IPS-18c (cell line): ENCODE results near the gene PMEPA1.

ENCODE experiments used
- H3K4me3 ChIP-seq: 2 replicates; pipeline ENCODE4 v1.7.0; 2013; ENCODE audit warnings: low read depth, mild to moderate bottlenecking, low read length, moderate library complexity; ENCODE audit not compliant: insufficient read depth
- H3K9me3 ChIP-seq: one replicate; pipeline ENCODE4 v1.6.1; 2013; ENCODE audit warnings: mild to moderate bottlenecking, low read length, moderate library complexity; ENCODE audit not compliant: control insufficient read depth, insufficient read depth

The PMEPA1 gene

DNA sequence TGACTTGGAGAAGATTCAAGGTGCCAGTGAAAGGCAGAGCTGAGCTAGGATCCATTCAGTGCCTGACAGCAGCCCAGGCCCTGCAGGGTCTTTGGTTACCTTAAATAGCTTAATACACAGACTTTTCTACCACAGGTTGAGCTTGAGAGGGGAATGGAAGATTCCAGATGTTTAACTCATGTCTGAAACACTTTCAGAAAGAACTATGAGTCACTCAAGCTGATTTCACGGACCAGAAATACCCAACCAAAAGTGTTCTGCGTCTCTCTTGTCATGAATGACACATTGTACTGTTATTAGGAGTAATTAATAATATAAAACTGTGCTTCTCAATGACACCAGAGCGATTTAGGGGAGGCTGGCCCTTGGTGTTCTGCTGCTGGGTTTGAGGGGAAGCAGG, 6.4 kb upstream of the PMEPA1 start:
- Histone ChIP-seq H3K4me3 (no peak overlapping the region), H3K9me3 (no peaks in the 10 kb centered on the region)

DNA sequence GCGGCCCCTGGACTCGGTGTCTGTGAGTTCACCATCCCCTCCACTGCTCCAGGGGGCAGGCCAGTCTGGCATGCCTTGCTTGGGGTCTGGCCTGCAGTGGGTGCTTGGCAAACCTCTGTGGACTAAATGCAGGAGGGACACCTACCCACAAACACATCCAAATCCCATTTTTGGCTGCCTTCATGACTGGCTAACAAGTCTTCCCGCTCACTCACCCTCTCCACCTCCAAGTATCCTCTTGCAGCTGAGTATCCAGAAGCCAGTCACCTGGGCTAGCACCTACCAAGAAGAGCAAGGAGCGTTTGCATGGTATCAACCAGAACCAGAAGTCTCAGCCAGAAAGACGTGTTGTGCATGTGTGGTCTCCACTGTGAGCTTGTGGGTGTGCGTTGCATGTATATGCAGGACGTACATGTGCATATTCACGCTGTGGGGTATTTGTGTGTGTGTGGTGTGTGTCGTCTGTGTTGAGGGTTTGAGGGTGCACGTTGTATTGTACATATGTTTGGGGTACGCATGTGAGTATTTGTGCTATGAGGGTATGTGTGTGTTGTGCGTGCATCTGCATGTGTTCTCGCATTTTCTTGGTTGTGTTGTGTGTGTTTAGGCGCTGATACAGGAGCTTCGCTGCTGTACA, 5.6 kb upstream of the PMEPA1 start:
- Histone ChIP-seq H3K9me3 (no peaks in the 10 kb centered on the region), H3K4me3 (no peak overlapping the region)

DNA sequence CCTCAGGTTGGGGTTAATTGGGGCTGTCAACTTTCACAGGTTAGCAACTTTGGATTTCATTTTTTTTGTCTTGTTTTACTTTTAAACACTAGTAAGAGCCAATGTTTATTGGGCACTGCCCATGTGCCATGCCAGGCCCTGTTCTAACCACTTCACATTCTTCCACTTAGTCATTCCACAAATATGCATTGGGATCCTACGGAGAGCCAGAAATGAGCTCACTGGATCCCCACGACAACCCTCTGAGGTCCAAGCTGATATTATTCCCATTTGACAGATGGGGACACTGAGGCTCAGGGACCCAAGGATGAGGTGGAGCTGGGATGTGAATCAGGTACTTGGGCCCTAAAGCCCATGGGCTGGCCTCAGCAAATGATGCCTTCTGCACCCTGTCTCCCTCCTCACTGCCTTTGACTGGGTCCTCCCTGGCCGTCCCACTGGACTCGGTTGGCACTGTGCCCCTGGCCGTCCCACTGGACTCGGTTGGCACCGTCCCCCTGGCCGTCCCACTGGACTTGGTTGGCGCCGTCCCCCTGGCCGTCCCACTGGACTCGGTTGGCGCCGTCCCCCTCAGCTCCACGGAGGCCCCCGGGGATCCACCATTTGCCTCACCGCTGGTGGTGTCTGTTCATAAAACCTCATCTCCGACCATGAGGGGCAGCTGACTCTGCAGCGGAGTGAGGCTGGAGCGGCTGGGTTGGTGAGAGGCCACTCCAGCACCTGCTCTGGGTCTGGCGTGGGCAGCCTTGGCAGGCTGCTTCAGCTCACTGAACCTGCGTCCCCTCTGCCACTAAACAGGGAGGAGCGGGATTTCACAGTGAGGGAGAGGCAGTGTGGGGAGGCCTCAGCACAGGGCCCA, 4.8 kb upstream of the PMEPA1 start:
- H3K9me3 ChIP-seq: no peaks in the 10 kb centered on the region
- H3K4me3 ChIP-seq: no peak overlapping the region

DNA sequence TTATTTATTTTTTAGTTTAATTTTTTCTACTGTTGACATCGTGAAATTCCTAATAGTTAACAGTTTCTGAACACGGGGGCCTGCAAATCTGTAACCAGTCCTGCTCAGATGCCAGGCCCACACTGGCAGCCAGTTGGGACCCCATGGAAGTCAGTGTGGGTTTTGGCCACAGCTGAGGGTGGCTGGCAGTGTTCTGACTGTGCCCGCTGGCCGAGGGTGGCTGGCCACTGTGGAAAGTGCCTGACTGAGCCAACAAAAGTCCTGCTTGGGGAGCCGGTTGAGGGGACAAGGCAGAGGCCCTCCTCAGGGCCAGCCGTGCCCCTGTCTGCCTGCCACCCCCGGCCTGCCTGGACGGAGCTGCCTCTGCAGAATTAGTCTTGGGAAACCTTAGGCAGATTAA, 4.1 kb upstream of the PMEPA1 start:
- no peak overlapping the region for H3K4me3 ChIP-seq
- H3K9me3 ChIP-seq: no peaks in the 10 kb centered on the region

DNA sequence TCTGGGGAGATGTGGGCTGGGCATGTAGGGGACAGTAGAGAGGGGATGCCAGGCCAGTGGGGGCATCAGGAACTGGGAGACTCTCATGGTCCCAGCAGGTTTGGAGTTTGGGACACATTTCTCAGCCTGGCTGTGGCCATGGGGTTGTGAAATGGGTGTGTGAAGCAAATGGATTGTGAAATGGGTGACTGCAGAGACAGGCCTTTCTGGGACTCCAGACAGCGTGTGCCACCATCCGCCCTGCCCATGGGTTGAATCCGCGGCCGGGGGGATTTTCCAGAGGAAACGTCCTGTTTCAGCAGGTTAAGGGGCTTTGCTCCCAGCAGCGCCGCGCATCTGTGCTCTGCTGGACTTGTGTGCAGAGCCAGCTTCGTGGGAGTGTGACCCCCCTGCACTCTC, 3.7 kb upstream of the PMEPA1 start:
- H3K4me3 ChIP-seq: no peak overlapping the region
- no peaks in the 10 kb centered on the region for H3K9me3 ChIP-seq

DNA sequence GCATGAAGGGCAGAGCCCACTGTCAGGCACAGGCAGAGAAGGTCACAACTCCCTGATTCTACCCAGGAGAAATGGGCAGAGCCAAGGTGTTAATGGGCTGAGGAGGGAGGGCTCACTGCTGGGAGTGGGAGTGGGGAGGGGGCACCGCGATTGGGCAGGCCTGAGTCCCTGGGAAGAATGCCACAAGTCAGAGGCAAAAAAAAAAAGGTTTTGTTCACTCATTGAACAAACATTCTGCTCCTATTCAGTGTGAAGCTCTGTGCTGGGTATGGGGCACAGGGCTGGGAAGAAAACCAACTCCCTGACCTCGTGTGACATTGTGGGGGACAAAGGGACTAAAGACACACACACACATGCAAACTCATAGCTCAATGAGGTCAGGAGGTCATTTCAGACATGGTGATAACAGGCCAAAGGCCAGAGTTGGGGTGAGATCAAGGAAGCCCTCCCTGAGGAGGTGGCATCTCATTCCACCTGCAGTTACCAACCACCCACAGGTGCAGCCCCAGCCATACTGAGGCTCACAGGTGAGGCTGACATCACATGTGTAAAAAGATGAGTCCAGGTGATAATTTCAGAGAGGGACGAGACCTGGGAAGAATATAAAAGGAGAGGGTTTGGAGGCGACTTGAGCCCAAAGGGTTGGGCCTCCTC, 3.2 kb upstream of the PMEPA1 start:
- no peak overlapping the region for H3K4me3 ChIP-seq
- H3K9me3 ChIP-seq: no peaks in the 10 kb centered on the region

DNA sequence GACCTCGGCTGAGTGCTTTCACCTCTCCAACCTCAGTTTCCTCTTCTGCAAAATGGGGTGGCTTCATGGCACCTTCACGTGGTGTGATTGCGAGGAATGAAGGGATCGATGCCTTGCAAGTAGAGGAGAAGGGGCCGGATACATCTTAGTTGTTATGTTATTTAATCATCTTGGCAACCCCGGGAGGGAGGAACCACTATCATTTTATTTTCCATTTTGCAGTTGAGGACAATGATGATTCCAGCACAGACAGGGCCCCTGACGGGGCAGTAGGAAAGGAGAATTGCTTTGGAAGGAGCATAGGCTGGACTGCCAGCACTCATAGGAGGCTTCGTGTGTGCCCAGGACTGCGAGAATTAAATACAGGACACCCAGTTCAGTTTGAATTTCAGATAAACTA, 2.5 kb upstream of the PMEPA1 start:
- no peaks in the 10 kb centered on the region for H3K9me3 ChIP-seq
- H3K4me3 ChIP-seq: no peak overlapping the region

DNA sequence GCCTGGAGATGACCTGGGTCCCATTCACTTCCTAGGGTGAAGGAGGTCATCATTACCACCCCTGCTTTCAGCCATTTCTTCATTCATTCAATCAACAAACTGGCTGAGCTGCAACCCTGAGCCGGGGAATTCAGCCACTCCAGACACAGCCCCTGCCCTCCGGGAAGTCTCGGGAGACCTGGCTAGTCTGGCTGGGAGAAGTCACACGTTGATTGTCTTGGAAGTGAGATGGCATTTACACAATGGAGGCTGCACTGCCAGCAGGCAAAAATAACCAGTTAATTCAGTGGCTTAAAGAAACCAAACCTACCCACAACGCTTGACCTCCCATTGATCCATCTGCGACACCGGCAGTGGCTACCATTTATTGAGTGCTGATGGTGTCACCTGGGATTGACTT, 2.0 kb upstream of the PMEPA1 start:
- Histone ChIP-seq H3K4me3 (no peak overlapping the region), H3K9me3 (no peaks in the 10 kb centered on the region)

DNA sequence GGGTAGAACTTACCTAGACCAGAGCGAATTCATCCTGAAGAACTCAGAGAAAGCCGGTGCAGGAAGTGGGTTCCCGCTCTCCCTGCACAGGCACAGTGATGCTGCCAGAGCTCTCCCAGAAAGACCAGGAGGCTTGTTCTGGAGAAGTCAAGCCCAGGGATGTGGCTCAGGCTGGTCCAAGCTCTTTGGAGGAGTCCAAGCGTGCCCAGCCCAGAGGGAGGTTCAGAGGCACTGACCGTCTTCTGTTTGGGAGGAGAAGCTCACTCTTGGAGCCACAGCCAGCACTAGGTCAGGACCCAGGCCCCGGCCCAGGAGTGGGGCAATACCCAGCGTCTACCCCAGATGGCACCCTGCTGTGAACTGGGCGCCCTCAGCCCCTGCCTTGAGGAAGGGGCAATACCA, 1.5 kb upstream of the PMEPA1 start:
- no peaks in the 10 kb centered on the region for H3K9me3 ChIP-seq
- no peak overlapping the region; the same call in 1 of the 2 replicates for H3K4me3 ChIP-seq

DNA sequence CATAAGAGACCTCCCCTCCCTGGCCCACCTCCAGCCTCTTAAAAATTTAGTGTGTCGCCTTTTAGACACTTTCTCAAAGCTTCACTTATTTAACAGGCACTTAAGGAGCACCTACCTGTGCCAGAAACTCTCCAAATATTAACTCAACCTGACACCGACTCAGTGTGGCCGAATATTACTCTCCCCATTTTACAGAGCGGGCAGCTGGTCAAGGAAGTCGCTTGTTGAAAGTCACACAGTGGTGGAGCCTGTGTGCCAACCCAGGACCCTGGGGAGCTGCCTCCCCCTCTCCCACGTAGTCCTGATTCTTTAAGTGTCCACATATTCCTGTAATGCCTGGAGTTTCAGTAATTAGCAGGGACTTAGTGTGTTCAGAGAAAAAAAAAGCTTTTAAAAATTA, 1.0 kb upstream of the PMEPA1 start:
- H3K4me3 ChIP-seq: peak overlapping the region; percentile 73
- H3K9me3 ChIP-seq: no peaks in the 10 kb centered on the region

DNA sequence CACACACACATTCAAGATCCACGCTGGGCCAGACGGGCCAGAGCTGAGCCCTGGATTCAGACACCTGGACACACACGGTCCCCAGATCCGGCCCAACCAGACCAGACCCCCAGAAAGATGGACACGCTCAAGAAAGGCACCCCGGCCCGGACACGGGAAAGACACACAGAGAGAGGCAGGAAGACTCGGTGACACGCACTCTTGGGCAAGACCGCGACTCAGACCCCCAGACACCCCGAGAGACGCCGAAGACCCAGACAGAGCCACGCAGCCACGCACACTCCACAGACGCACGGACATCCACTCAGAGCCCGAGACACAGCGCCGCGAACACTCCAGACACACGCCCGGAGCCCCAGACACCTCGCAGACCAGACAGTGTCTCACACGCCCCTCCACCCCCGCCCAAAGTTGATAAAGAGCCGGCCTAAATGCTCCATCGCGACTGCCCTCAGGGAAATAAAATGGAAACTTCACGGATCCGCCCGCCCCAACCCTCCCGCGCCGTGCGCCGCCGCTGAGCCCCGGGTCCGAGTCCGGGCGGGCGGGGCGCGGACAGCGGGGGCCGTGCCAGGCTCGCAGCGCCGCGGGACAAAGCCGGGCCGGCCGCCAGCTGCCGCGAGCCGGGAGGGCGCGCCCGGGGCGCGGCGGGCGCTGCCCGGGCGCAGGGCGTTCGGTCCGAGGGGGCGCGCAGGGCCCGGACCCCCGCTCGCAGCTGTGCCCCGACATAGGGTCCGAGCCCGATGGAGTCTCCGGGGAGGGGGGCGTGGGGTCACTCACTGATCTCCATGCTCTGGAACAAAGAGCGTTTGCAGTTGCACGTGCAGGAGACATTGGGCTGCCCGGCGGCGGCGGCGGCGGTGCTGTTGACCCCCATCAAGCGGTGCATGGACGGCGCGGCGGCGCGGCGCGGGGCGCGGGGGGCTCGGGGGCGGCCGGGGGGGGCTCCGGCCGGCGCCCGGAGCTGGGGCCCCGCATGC, 831 bp downstream of the PMEPA1 start:
- peak overlapping the region; percentile 68 for H3K4me3 ChIP-seq

DNA sequence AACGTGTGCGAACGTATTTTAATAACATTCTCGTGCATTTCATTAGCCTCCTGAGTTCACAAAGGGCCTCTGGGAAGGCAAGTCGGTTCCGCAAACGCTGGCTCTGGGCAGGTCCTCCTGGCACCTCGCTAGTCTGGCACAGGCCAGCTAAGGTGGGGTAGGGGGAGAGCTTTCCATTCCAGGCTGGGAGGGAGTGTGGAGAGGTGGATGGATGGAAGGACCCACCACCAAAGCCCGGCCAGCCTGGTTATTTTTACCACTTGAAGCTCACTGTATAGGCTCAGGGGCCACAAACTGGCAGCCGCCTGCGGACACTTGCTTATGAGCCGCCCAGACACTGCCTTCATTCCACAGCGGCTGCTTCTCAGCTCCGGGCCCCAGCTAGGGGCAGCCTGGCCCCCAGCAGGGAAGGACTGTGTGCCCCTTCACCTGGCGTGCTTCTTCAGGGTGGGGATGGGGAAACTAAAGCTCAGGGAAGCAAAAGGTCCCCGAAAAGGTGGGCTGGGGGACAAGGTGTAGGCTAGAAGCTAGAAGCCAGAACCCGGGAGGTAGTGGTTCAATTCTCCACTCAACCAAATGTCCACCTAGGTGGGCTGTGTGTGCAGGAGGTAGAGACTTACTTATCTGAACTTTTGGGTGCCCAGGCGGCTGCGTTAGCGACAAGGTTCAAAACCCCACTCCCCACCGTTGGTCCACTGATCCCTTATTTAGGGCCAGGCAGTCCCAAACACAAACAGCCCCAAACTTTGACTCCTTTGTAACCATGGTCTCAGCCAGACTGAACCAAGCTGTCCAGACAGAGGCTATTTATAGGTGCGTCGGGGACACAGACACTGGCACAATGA, 1.7 kb downstream of the PMEPA1 start:
- H3K4me3 ChIP-seq: peak overlapping the region; percentile 68
- peaks cover 3% of the 10 kb centered on the region for H3K9me3 ChIP-seq

More for the DNA sequence above, 831 bp downstream of the PMEPA1 start:
- H3K9me3 ChIP-seq: peaks cover 3% of the 10 kb centered on the region

DNA sequence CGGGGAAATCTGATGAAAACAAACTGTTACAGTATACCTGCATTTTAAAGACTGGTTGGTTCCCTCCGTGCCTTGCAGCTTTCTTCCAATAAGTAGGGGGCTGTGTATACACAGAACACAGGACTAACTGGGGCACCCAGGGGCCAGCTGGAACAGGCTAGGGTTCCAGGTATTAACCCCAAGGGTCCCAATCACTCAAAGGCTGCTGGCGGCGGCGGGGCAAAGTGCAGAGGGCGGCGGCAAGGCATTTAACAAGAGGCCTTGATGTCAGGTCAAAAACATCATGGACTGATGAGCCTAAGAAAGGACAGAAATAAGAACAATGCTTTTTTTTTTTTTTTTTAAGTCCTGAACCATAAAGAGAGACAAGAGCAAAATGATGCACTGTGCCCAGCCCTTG, 2.5 kb downstream of the PMEPA1 start:
- peaks cover 3% of the 10 kb centered on the region for H3K9me3 ChIP-seq
- H3K4me3 ChIP-seq: peak overlapping the region; percentile 68; the same call in 1 of the 2 replicates

DNA sequence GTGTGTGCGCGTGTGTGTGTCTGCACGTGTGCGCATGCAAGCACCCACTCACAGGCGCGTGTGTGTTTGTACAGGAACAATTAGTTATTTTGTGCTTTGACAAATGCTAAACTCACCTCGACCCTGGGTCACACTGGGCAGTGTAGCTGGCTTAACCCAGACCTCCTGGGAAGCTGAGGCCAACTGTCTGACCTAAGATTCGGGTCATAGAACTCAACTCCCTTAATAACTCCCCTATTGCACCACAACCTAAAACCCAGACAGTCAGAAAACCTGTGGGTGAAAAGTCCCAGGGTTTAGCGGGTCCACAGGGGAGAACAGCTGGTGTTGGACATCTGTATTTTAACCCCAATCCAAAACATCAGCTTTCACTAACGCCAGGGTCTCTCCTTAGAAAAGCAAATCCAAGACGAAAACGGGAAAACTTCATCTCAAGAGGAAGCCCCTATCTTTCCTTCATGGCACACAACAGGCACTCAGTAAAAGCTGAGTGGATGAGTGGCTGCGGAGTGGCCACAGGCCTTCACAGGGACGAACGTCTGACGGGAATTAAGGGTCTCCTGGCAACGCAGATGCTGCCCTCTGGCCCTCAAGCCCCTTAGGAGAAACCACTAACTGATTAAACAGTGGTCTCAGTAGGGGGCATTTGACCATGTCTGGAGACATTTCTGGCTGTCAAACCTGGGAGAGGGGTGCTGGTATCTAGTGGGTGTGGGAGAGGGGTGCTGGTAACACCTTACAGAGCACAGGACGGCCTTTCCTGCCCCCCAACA, 4.5 kb downstream of the PMEPA1 start:
- Histone ChIP-seq H3K9me3 (peaks cover 3% of the 10 kb centered on the region), H3K4me3 (no peak overlapping the region)

DNA sequence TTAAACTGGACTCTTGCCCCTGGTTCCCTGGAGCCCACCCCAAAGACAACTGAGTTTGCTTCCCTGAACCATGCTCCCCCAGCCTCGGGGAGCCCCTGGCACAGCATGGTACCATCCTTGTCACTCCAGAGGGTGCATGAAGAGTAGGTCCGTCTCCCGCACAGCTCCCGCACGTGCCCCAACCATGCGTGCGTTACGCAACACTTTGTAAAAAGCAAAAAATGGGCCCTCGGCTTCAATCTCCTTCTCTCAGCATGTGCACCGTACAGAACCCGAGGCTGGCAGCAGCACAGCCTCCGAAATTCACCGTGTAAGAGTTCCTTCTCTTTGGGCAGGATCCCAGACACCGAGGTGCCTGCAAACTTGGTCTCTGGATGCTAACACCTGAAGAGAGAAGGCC, 5.6 kb downstream of the PMEPA1 start:
- H3K4me3 ChIP-seq: no peak overlapping the region
- H3K9me3 ChIP-seq: peaks cover 3% of the 10 kb centered on the region

DNA sequence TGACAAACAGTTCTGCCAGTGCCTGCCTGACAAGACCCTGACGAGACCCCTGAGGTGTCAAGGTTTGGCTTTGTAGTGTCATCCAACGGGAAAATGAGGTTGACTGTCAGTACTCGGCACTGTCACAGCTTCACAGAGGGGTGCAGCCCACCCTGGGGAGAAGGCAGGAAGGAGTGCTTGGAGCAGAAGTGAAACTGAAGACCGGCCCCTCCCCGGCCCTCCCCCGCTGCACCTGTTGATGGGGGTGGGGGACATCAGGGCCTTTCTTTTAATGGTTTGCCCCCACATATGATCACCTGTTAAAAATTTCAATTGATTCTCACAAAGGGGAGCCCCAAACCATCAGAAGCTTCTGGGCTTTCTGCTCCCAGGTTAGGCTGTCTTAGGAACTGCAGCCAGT, 6.8 kb downstream of the PMEPA1 start:
- H3K9me3 ChIP-seq: peaks cover 3% of the 10 kb centered on the region
- H3K4me3 ChIP-seq: no peak overlapping the region
